Vein endothelial cell (primary cell): ENCODE results near the gene CSTF1. TPM values are rescaled to one million over a fixed set of nuclear protein-coding genes. Genes with fewer than 3 reads are reported as not detected.

Experiments
- total RNA-seq: library from RNA; depleted of rRNA; stranded (reverse); fragments of >200 nt; gene quantifications from 2 replicates; pipeline ENCODE4 v1.2.3, GENCODE V29; 2012

CSTF1 gene
- 31.7 and 43.6 TPM in 2 replicates for total RNA-seq

DNA sequence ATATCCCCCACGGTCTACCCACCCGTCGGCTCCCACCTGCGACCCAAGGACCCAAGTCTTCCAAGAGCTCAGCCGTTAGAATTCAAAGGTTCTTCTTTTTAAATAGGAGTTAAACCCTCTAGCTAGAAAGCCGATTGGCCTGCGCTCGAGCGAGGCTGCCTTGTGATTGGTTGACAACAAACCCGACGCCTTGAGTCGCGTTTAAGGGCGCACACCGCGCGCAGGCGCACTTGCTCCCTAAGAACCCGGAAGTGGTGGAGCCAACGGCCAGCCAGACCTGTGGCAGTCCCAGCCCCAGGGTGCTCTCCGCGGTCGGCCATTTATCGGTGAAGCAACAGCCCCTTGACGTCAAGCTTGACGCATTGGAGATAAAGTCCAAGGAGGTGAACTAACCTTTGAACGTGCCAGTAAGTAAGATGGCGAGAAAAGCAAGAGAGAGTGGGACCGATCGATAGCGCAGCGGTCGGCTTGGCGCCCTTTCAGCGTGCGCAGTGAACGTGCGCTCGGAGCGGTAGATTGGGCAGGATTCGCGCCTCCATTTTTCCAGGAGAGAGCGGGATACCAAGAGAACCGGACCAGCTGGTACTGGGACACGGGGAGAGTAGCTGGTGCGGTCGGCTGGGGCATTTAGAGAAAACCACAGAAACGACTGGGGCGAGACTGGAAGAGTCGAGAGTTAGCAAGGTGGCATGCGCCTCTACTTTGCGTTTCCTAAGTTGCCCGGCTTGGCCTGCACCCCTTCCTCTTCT lies at the start of gene CSTF1, which contains the start of gene AURKA:
Gene CSTF1 (plus strand): TSS at position 514 of the 749 bp plus-strand sequence. CDS start 2,908 bp downstream, outside the sequence.
Gene AURKA (minus strand): TSS at position 84 of the 749 bp plus-strand sequence. CDS start 4,018 bp downstream, outside the sequence.

DNA sequence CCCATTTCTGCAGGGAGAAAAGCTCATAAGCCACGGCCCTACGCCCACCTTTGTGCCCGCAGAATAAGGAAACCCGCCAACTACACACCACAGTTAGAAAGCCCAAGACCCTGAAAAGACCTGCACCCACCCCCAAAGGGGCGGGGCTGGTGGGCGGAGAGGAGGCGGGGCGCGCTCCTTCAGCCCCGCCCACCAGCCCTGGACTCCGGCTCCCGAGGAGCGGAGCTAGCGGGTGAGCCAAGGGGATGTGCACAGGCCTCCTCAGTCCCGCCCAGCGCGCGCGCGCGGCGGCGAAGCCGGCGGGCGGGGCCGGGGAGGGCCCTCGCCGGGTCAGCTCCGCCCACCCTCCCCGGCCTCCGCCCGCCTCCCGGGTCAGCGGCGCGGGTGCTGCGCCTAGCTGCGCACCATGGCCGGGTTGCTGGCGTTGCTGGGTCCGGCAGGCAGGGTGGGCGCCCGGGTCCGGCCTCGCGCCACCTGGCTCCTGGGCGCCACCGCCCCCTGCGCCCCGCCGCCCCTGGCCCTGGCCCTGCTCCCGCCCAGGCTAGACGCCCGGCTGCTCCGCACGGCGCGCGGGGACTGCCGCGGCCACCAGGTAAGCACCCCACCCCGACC lies 33.7 kb upstream of the CSTF1 start, which contains the start of gene FAM210B:
Gene FAM210B (plus strand): TSS at position 375 of the 612 bp plus-strand sequence. CDS start 32 bp downstream, at position 407.

DNA sequence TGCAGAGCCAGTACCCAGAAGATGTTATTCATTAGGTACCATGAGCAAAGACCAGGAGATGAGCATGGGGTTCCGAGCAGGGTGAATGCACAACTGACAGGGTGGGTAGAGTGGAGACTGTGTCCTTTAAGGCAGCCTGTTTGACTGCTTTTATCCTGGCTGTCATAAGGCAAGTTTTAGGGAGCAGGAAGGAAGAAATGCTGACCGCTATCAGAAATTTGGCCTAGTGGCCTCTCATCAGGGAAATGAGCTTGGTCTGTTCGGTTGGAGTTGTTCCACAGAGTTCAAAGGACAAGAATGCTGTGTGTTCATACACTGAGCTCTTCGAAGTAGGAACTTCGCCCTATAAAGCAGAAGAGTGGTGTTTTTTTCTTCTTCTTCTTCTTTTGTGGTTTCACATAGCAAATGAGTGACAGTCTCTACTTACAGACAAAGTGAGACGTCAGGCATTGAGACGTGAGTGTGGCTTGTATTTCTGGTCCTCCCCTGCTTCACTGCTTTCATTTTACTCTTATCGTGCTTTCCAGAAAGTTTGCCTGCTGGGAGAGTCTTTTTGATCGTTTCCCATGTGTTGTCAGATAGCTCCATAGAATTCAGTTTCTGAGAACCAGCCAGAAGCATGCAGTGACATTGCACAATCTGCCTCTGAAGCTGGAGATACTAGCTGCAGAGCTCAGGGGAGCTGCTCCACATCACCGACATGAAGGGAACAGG lies 19.5 kb downstream of the CSTF1 start, which contains the start of gene CASS4:
Gene CASS4 (plus strand): TSS at position 502 of the 714 bp plus-strand sequence. CDS start 199 bp downstream, at position 701.

Other genes starting within 250 kb of the CSTF1 start
- not detected in 2 replicates for gene MC3R, start 143.9 kb upstream of the CSTF1 start, total RNA-seq
- gene FAM210B, start 33.7 kb upstream of the CSTF1 start, total RNA-seq: 52.1 and 54.2 TPM in 2 replicates
- 18.6 and 43.6 TPM in 2 replicates for gene AURKA, start 430 bp upstream of the CSTF1 start, total RNA-seq
- gene CASS4, start 19.6 kb downstream of the CSTF1 start, total RNA-seq: under 0.01 TPM in 2 replicates
- gene RTF2, start 76.0 kb downstream of the CSTF1 start, total RNA-seq: 72.5 and 75.3 TPM in 2 replicates
- gene FAM209A, start 132.1 kb downstream of the CSTF1 start, total RNA-seq: not detected in 2 replicates
- not detected in 2 replicates for gene FAM209B, start 140.6 kb downstream of the CSTF1 start, total RNA-seq
- gene TFAP2C, start 236.7 kb downstream of the CSTF1 start, total RNA-seq: under 0.01 TPM in 1 of 2 replicates, not detected in the other